OCI-LY7 (cell line): ENCODE data around the gene UBQLNL. TPM values are rescaled to one million over a fixed set of nuclear protein-coding genes. Genes with fewer than 3 reads are reported as not detected.

Experiments
- BruUV-seq: library from RNA; stranded (reverse); fragments of 400-500 nt; replicated peaks from 2 replicates; lab custom pipeline; 2021; lab: Mats Ljungman, UMichigan
- CTCF ChIA-PET: fragments of 300-600 bp; sonication (Branson Sonifier 250); formaldehyde crosslinking; loops from one replicate; lab custom pipeline; 2022; ENCODE audit warnings: antibody characterized with exemption; ENCODE audit not compliant: unreplicated experiment; lab: Charles Lee
- POLR2A ChIA-PET: fragments of 300-600 bp; sonication (Branson Sonifier 250); formaldehyde crosslinking; loops from one replicate; lab custom pipeline; 2022; ENCODE audit warnings: antibody characterized with exemption; lab: Charles Lee
- DNase-seq: peaks from one replicate; pipeline ENCODE4 v3.0.0-alpha.2; 2015; ENCODE audit warnings: low spot score
- H2AFZ ChIP-seq: fragments of 200-600 bp; sonication (generic), shearing (Covaris generic); 2 replicates; pipeline ENCODE4 v1.6.1; 2014; ENCODE audit warnings: mild to moderate bottlenecking, antibody characterized with exemption, low read length, moderate library complexity
- H3K27ac ChIP-seq: fragments of 200-600 bp; sonication (generic); 2 replicates; pipeline ENCODE4 v1.5.1; 2014; ENCODE audit warnings: mixed run types, low read depth, mild to moderate bottlenecking, moderate library complexity, low read length, inconsistent platforms; ENCODE audit not compliant: poor library complexity, severe bottlenecking
- H3K36me3 ChIP-seq: fragments of 200-600 bp; sonication (generic); 2 replicates; pipeline ENCODE4 v1.6.1; 2014; ENCODE audit warnings: mild to moderate bottlenecking, antibody characterized with exemption, low read length, moderate library complexity, mixed read lengths; ENCODE audit not compliant: insufficient read depth
- H3K4me1 ChIP-seq: fragments of 200-600 bp; sonication (generic); 2 replicates; pipeline ENCODE4 v1.5.1; 2014; ENCODE audit warnings: mild to moderate bottlenecking, low read length; ENCODE audit not compliant: insufficient read depth, poor library complexity, severe bottlenecking
- H3K4me2 ChIP-seq: fragments of 200-600 bp; sonication (generic); 2 replicates; pipeline ENCODE4 v1.6.1; 2014; ENCODE audit warnings: mild to moderate bottlenecking, low read length
- H3K4me3 ChIP-seq: fragments of 200-600 bp; sonication (generic); 2 replicates; pipeline ENCODE4 v1.5.1; 2014; ENCODE audit warnings: mild to moderate bottlenecking, low read depth, low read length; ENCODE audit not compliant: poor library complexity, severe bottlenecking
- H3K79me2 ChIP-seq: fragments of 200-600 bp; sonication (generic); 2 replicates; pipeline ENCODE4 v1.6.1; 2016; ENCODE audit warnings: low read depth, mild to moderate bottlenecking, low read length, moderate library complexity, mixed read lengths; ENCODE audit not compliant: insufficient read depth
- H3K9me2 ChIP-seq: fragments of 200-600 bp; sonication (generic); 2 replicates; pipeline ENCODE4 v1.6.1; 2016; ENCODE audit warnings: mild to moderate bottlenecking, low read length, mixed read lengths; ENCODE audit not compliant: insufficient read depth
- H3K9me3 ChIP-seq: fragments of 200-600 bp; sonication (generic); 2 replicates; pipeline ENCODE4 v1.6.1; 2014; ENCODE audit warnings: mild to moderate bottlenecking, mixed run types, low read length, mixed read lengths
- H4K20me1 ChIP-seq: fragments of 200-600 bp; sonication (generic); 2 replicates; pipeline ENCODE4 v1.6.1; 2014; ENCODE audit warnings: mild to moderate bottlenecking, antibody characterized with exemption, low read length, moderate library complexity, mixed read lengths; ENCODE audit not compliant: insufficient read depth
- EZH2phosphoT487 ChIP-seq: fragments of 200-600 bp; sonication (generic); IDR thresholded peaks from 2 replicates; pipeline ENCODE4 v1.6.1; 2018; ENCODE audit warnings: low read depth, borderline replicate concordance, mild to moderate bottlenecking, mixed run types, antibody characterized with exemption, low read length, moderate library complexity, mixed read lengths
- intact Hi-C: fragments of 100-400 bp; cut with micrococcal nuclease; formaldehyde crosslinking; loops from one replicate; pipeline ENCODE4 v1.10.0; 2022; ENCODE audit not compliant: unreplicated experiment
- total RNA-seq, 2 experiments: library from RNA; depleted of rRNA in 1 of 2; stranded (reverse); fragments of >200 nt in 1 of 2; shearing (Covaris generic) in 1 of 2; gene quantifications; 2 replicates each; pipeline ENCODE4 v1.2.3, GENCODE V29; 2014 to 2022
- TF ChIP-seq, protein P1 (sequence below): fragments of 200-600 bp; sonication (generic); conservative IDR thresholded peaks from 2 replicates; pipeline ENCODE4 v1.5.1; 2014; ENCODE audit warnings: mild to moderate bottlenecking, antibody characterized with exemption, low read length, moderate library complexity, mixed read lengths

UBQLNL gene
- total RNA-seq, 2 experiments from 2014 or later = 0.13 TPM; not detected in 1

GRCh38 chr11:5557751-5558150 lies 41.3 kb upstream of the UBQLNL start:
- Histone ChIP-seq H3K4me1 (no peaks in the 10 kb centered on the region), H3K36me3 (no peaks in the 10 kb centered on the region), H3K9me2 (no peaks in the 10 kb centered on the region), H2AFZ (no peak overlapping the region), H3K4me2 (no peak overlapping the region), H3K4me3 (no peak overlapping the region), H3K79me2 (no peaks in the 10 kb centered on the region), H3K9me3 (no peaks in the 10 kb centered on the region), H4K20me1 (no peaks in the 10 kb centered on the region), H3K27ac (no peak overlapping the region)
- no peak for DNase-seq
- ChIA-PET POLR2A (interaction anchor here (1.4 kb wide), 1 partner anchor 73 kb away, joined by 3 read pairs; no protein-coding TSS in a partner anchor), CTCF (no interaction called here)
- intact Hi-C loops = no loop called here
- TF ChIP-seq, protein P1, sequence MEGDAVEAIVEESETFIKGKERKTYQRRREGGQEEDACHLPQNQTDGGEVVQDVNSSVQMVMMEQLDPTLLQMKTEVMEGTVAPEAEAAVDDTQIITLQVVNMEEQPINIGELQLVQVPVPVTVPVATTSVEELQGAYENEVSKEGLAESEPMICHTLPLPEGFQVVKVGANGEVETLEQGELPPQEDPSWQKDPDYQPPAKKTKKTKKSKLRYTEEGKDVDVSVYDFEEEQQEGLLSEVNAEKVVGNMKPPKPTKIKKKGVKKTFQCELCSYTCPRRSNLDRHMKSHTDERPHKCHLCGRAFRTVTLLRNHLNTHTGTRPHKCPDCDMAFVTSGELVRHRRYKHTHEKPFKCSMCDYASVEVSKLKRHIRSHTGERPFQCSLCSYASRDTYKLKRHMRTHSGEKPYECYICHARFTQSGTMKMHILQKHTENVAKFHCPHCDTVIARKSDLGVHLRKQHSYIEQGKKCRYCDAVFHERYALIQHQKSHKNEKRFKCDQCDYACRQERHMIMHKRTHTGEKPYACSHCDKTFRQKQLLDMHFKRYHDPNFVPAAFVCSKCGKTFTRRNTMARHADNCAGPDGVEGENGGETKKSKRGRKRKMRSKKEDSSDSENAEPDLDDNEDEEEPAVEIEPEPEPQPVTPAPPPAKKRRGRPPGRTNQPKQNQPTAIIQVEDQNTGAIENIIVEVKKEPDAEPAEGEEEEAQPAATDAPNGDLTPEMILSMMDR = no peak
- no peak for TF ChIP-seq EZH2phosphoT487
- no TSS peak for BruUV-seq

GRCh38 chr11:5556596-5557188 lies 40.2 kb upstream of the UBQLNL start:
- no peak overlapping the region for H3K4me3 ChIP-seq
- intact Hi-C loops = no loop called here
- DNase-seq = no peak
- no peaks in the 10 kb centered on the region for H3K9me2 ChIP-seq
- no peaks in the 10 kb centered on the region for H3K4me1 ChIP-seq
- ChIA-PET CTCF (no interaction called here), POLR2A (interaction anchor here (0.6 kb wide), 2 partner anchors 24 to 804 kb away, joined by 3 to 4 read pairs; no protein-coding TSS in a partner anchor)
- no peak overlapping the region for H2AFZ ChIP-seq
- TF ChIP-seq, protein P1 = no peak
- TF ChIP-seq EZH2phosphoT487 = no peak
- H3K27ac ChIP-seq = no peak overlapping the region
- no TSS peak for BruUV-seq
- no peaks in the 10 kb centered on the region for H4K20me1 ChIP-seq
- H3K9me3 ChIP-seq = no peaks in the 10 kb centered on the region
- H3K79me2 ChIP-seq = no peaks in the 10 kb centered on the region
- no peaks in the 10 kb centered on the region for H3K36me3 ChIP-seq
- H3K4me2 ChIP-seq = no peak overlapping the region

DNA sequence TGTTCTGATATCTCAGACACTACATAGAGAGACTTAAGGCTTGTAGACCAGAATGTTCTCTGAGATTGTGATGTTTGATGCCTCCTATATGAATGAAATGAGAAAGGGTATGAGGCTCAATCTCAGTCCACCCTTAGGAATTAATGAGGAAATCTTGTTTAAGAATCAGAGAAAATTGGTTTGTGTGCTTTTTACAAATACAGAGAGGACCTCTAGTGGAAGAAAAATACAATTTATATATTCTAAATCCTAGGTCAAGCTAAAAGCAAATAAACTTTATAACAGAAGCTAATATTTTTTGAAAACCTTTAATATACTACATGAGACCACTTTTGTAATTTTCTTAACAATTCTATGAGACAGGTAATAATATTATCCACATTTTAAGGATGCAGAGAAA lies 36.8 kb upstream of the UBQLNL start:
- Histone ChIP-seq H3K36me3 (no peaks in the 10 kb centered on the region), H3K27ac (no peak overlapping the region), H3K9me3 (no peaks in the 10 kb centered on the region), H3K4me2 (no peak overlapping the region), H3K4me3 (no peak overlapping the region), H2AFZ (no peak overlapping the region), H3K4me1 (no peaks in the 10 kb centered on the region), H3K79me2 (no peaks in the 10 kb centered on the region), H4K20me1 (no peaks in the 10 kb centered on the region), H3K9me2 (no peaks in the 10 kb centered on the region)
- intact Hi-C loops = no loop called here
- no TSS peak for BruUV-seq
- no peak for DNase-seq
- ChIA-PET POLR2A (no interaction called here), CTCF (no interaction called here)
- no peak for TF ChIP-seq EZH2phosphoT487
- TF ChIP-seq, protein P1 = peak; percentile 50
